HUES6 (cell line): ENCODE data around the gene AASDHPPT.

Experiments
- H3K27ac ChIP-seq: 2 replicates; pipeline ENCODE4 v1.7.0; 2013; ENCODE audit warnings: low read depth, mild to moderate bottlenecking, low read length, inconsistent platforms
- H3K27me3 ChIP-seq: 2 replicates; pipeline ENCODE4 v1.6.1; 2013; ENCODE audit warnings: low read length; ENCODE audit not compliant: control insufficient read depth, insufficient read depth
- H3K36me3 ChIP-seq: 2 replicates; pipeline ENCODE4 v1.6.1; 2013; ENCODE audit warnings: low read length; ENCODE audit not compliant: control insufficient read depth, insufficient read depth
- H3K4me1 ChIP-seq: 2 replicates; pipeline ENCODE4 v1.6.1; 2013; ENCODE audit warnings: low read length; ENCODE audit not compliant: control insufficient read depth, insufficient read depth
- H3K4me3 ChIP-seq: 2 replicates; pipeline ENCODE4 v1.5.1; 2013; ENCODE audit warnings: low read depth, low read length
- H3K9ac ChIP-seq: one replicate; pipeline ENCODE4 v1.6.1; 2013; ENCODE audit warnings: mild to moderate bottlenecking, low read length
- H3K9me3 ChIP-seq: 2 replicates; pipeline ENCODE4 v1.6.1; 2013; ENCODE audit warnings: low read depth, low read length; ENCODE audit not compliant: control insufficient read depth, insufficient read depth

AASDHPPT gene

DNA sequence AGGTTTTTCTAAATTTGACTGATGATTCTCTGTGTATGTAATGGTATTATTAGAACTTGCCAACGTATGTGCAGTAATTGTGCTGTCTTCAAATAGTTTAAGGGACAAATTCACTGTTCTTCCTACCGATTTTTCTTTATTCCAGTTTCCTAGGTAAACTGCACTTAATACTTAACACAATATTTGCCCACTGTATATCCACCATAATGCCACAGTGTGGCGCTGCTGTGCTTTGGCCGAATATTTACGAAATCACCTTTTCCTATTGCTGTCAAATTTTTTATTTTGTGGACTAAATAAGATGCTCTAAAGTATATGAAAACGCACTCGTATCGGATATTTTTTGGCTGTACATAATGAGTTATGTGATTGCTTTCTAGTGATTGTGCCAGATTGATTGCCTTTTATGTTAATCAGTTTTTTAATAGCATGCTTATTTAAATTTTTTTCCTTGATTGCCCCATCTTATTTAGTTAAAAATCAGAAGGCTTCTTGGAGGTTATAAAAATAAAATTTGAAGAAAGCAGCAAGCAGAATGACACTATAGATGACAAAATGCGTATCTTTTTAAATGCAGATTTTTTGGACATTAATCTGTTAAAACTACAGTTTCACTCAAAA is 10.5 kb downstream of the AASDHPPT start:
- Histone ChIP-seq H3K9me3 (no peaks in the 10 kb centered on the region), H3K27ac (0 out of 2 replicates have a peak overlapping the region, but pooled peaks have one; percentile 26), H3K4me3 (no peak overlapping the region), H3K27me3 (no peaks in the 10 kb centered on the region), H3K4me1 (no peaks in the 10 kb centered on the region), H3K9ac (no peak overlapping the region), H3K36me3 (peaks cover 58% of the 10 kb centered on the region)

DNA sequence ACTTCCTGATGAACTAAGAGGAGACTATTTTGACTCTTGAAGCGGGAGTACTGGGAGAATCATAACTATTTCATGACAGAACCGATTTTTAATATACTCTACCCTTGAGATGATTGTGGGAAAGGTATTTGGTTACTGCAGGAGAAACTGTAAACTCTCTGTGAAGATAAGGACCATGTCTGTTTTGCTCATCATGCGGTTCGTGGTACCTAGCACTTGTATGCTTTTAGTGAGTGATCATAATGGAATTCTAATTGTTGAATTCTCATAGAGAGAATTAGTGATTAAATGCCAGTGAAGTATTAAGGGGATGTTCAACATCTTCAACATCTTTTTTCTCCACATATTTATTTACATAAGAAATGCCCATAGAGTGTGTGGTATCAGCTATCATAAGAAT is 11.4 kb downstream of the AASDHPPT start:
- Histone ChIP-seq H3K4me3 (no peak overlapping the region), H3K27ac (no peak overlapping the region), H3K36me3 (peaks cover 61% of the 10 kb centered on the region), H3K27me3 (no peaks in the 10 kb centered on the region), H3K4me1 (no peaks in the 10 kb centered on the region), H3K9me3 (no peaks in the 10 kb centered on the region), H3K9ac (no peak overlapping the region)

DNA sequence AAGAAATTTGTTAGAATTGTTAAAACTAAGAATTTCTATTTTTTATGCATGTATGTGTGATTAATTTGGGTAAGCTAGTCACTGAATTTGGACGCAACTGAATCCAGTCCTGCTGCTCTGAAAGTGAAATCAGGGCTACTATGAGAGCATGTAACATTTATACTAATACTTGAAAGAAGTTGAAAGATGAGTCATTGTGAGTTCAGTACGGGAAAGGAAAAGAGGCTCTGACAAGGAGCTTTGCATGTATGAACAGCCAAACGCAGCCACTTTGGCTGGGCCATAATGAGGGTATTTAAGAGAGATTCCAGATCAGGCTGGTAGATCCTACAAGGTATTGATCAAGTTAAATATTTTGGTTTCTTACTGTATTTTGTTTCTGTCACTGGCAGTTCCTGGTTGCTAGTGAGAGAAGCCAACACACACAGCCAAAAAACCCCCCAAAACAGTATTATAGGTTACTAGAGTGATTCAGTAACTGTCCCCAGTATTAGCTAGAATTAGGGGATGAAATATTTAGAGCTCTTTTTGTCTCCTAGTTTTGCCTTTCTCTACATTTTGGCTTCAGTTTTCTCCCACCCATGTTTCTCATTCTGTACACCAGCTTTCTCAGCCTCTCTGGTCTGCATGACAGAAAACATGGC is 14.1 kb downstream of the AASDHPPT start:
- Histone ChIP-seq H3K36me3 (peaks cover 64% of the 10 kb centered on the region), H3K9ac (no peak overlapping the region), H3K4me3 (no peak overlapping the region), H3K9me3 (no peaks in the 10 kb centered on the region), H3K27me3 (no peaks in the 10 kb centered on the region), H3K4me1 (no peaks in the 10 kb centered on the region), H3K27ac (no peak overlapping the region)

DNA sequence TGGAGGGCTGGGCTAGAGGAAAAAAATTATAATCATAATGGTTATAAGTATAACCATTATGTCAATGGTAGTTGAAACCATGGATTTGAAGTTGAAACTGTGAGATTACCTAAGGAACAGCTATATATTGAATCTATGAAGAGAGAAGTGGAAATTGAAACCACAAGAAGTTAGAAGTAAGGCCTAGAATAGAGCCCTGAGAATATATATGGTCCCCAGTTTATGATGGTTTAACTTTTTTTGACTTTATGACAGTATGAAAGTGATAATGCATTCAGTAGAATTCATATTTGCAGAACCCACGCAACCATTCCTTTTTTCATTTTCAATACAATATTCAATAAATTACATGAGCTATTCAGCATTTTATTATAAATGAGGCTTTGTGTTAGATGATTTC is 15.0 kb downstream of the AASDHPPT start:
- H3K27me3 ChIP-seq: no peaks in the 10 kb centered on the region
- H3K4me1 ChIP-seq: no peaks in the 10 kb centered on the region
- no peaks in the 10 kb centered on the region for H3K9me3 ChIP-seq
- H3K9ac ChIP-seq: no peak overlapping the region
- peaks cover 72% of the 10 kb centered on the region for H3K36me3 ChIP-seq
- H3K27ac ChIP-seq: no peak overlapping the region
- no peak overlapping the region for H3K4me3 ChIP-seq

DNA sequence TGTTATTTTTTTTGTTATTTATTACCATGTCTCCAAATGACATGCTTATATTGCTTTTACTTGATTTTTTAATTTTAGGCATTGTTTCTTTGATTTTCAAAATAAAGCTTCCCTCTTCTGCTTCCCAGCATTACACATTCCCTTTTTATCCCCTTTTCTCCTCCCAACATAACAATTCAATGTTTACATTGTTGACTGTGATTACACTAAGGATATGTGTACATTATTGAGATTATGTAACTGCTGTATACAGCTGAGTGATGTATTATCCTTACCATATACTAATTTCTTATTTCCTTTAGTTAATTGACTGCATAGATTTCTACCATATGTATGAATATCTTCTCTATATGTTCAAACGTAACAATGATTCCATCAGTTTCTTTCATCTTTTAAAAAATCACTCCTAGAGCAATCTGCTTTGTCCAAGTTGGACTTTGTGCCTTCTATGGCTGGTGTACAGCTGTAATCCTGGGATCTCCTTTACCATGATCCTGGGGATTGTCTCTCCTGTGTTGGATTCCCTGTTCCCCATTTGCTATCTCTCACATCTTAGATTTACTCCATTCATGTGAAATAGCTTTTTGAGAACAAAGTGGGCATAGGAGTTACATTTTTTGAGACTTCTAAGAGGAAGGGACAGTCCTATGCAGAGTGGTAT is 21.6 kb downstream of the AASDHPPT start:
- H3K4me1 ChIP-seq: peaks cover 7% of the 10 kb centered on the region; the same call in 1 of the 2 replicates
- no peak overlapping the region for H3K27ac ChIP-seq
- H3K36me3 ChIP-seq: peaks cover 46% of the 10 kb centered on the region
- no peaks in the 10 kb centered on the region for H3K27me3 ChIP-seq
- no peaks in the 10 kb centered on the region for H3K9me3 ChIP-seq
- H3K4me3 ChIP-seq: no peak overlapping the region
- H3K9ac ChIP-seq: no peak overlapping the region

DNA sequence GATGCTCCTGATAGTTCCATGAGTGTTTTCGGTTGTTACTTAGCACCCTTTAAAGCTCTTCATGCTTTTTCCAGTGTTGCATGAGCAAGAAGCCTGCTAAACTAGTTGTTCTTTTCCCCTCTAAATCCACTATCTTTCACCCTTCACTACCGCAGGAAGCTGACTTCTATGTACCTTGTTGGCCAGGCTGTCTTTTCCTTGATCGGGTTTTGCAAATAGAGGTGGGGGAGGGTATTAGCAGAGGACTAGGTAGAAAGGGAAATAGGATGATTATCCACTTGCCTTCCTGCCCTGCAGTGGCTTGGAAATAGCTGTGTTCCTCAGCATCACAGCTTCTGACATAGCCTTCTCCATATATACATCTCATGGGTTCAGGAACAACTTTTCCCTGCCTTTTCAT is 23.9 kb downstream of the AASDHPPT start:
- Histone ChIP-seq H3K4me3 (no peak overlapping the region), H3K9ac (no peak overlapping the region), H3K27ac (no peak overlapping the region), H3K36me3 (peaks cover 24% of the 10 kb centered on the region), H3K27me3 (no peaks in the 10 kb centered on the region), H3K9me3 (no peaks in the 10 kb centered on the region), H3K4me1 (peaks cover 7% of the 10 kb centered on the region; the same call in 1 of the 2 replicates)

DNA sequence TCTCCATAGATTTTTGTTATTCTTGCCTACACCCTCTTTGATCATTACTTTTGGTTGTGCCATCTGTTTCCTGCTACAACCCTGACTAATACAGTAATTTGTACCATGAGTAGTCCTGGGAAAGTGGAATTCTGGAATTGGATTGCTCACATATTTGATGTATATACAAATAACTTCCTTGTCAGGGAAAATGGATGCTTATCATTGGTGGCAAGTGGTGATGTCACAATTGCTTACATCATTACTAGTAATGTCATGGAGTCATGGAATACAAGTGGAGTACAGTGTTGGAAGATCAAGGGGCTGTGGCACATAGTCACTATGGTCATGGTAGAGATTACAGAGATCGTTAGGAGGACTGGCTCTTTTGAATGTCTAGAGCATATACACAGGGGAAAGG is 24.4 kb downstream of the AASDHPPT start:
- no peak overlapping the region for H3K27ac ChIP-seq
- H3K9me3 ChIP-seq: no peaks in the 10 kb centered on the region
- H3K36me3 ChIP-seq: peaks cover 20% of the 10 kb centered on the region
- H3K27me3 ChIP-seq: no peaks in the 10 kb centered on the region
- H3K9ac ChIP-seq: no peak overlapping the region
- H3K4me3 ChIP-seq: no peak overlapping the region
- peaks cover 7% of the 10 kb centered on the region; the same call in 1 of the 2 replicates for H3K4me1 ChIP-seq

DNA sequence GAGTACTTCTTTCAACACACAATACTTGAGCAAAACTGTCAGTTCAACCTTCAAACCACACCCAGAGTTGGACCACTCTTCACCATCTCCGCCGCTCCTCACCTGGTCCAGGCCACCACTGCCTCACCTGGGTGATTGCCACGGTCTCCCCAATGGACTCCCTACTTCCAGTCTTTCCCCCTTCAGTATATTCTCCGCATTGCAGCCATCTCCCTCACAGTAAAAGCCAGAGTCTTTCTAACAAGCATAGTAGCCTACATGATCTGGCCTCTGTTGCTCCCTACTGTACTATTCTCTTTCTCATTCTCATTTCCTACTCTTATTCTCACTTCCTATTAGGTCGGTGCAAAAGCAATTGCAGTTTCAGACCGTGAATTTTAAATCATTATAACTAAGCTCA is 28.5 kb downstream of the AASDHPPT start:
- no peak overlapping the region for H3K27ac ChIP-seq
- no peaks in the 10 kb centered on the region for H3K27me3 ChIP-seq
- H3K4me3 ChIP-seq: no peak overlapping the region
- peaks cover 6% of the 10 kb centered on the region; the same call in 1 of the 2 replicates for H3K4me1 ChIP-seq
- no peaks in the 10 kb centered on the region for H3K9me3 ChIP-seq
- no peak overlapping the region for H3K9ac ChIP-seq
- H3K36me3 ChIP-seq: no peaks in the 10 kb centered on the region

DNA sequence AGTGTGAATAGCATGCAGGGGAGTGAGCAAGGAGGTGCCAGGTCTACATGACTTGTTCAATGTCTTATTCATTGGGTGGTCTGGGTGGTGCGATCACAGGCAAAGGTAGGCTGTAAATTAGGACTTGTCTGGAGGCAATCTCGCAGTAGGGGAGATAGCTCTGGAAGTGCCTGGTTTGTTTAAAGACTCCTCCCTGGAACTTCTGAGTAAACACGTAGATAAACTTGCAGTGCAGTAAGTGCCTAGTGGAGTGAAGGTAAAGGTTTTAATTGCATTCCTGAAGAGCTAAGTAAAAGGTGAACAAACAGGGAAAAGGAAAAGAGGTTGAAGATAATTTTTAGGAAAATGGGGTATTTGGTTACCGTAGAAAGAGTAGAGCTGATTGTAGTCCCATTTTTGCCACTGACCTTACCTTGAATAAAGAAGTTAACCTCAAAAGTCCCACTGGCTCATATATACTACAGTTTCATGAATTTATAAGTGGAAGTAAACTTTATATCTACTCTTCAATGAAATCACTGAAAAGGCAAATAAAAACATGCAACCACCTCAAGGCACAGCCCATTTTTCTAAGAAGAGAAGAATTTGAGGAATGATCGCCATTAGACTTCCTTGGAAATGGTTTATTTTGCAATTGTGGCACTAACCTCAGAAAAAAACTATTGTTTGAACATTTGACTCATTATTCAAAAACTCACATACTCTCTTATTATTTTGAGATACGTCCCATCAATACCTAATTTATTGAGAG is 44.3 kb downstream of the AASDHPPT start:
- no peak overlapping the region for H3K27ac ChIP-seq
- H3K4me1 ChIP-seq: no peaks in the 10 kb centered on the region
- no peak overlapping the region for H3K9ac ChIP-seq
- H3K9me3 ChIP-seq: no peaks in the 10 kb centered on the region
- no peak overlapping the region for H3K4me3 ChIP-seq
- 0 out of 2 replicates have a peak, but pooled peaks cover 4% of the 10 kb centered on the region for H3K27me3 ChIP-seq
- H3K36me3 ChIP-seq: no peaks in the 10 kb centered on the region

DNA sequence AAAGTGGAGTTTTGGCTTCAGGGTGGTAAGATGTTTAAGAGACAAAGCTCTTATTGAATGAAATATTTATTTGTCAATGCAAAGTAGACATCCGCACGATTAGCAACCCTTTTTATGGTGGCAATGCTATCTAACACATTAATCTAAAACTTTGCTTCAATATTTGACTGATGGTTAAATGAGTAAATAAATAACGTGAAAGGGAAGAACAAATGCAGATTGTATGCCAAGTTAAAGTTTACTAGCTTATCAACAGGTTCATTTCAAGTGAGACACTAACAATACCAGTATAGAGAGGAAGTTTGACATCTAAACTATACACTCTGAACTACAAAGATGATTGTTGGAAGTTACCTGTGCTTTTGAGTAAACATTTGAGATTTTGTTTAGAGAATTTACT is 50.1 kb downstream of the AASDHPPT start:
- peaks cover 3% of the 10 kb centered on the region; the same call in 1 of the 2 replicates for H3K4me1 ChIP-seq
- H3K9me3 ChIP-seq: no peaks in the 10 kb centered on the region
- H3K27me3 ChIP-seq: 0 out of 2 replicates have a peak, but pooled peaks cover 4% of the 10 kb centered on the region
- H3K9ac ChIP-seq: no peak overlapping the region
- H3K27ac ChIP-seq: no peak overlapping the region
- no peak overlapping the region for H3K4me3 ChIP-seq
- no peaks in the 10 kb centered on the region for H3K36me3 ChIP-seq
